ENCODE data around the gene NLRP12.
"Not testable (repeated sequence)": the region's sequence is repeated elsewhere in the genome, so short reads cannot be mapped to it uniquely, and the experiment has no call there.

The NLRP12 gene

DNA sequence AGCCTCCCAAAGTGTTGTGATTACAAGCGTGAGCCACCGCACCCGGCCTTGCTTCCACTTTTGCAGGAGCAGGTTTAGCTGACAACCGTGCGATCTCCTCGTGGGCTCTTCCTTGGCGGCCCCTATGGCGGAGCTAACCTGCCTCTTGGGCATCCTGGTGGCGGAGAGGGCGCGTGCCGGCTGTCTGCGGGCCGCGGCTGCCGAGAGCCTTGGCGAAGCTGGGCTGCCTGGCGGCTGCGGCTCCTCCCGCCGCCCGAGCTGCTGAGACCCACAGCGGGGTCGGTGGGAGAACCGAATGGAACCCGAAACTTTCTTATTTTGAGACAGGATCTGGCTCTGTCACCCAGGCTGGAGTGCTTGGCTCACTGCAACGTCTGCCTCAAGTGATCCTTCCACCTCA is 55.7 kb downstream of the NLRP12 start:
- Histone ChIP-seq H4K20me1 (no peaks in the 10 kb centered on the region), H3K27ac (no peak overlapping the region), H3K27me3 (no peaks in the 10 kb centered on the region), H3K4me3 (no peak overlapping the region), H3K4me2 (no peak overlapping the region), H3K4me1 (peaks cover 0 to 23% (median 2%) of the 10 kb centered on the region in 10 experiments; a peak in 7 of 20 replicates), H3K9ac (no peak overlapping the region), H3K9me3 (replicated peaks in 1 of 11) (no peaks in the 10 kb centered on the region), H3K36me3 (no peaks in the 10 kb centered on the region)
- TF ChIP-seq Cebpa-rat (IDR thresholded peaks at IDR 0.05), result no peak

GRCh38 chr19:53758991-53759390 is 65.1 kb downstream of the NLRP12 start:
- not testable (repeated sequence) for H3K36me3 ChIP-seq; H4K20me1 ChIP-seq; H3K27ac ChIP-seq; H3K4me2 ChIP-seq; H3K9me3 ChIP-seq (replicated peaks in 1 of 11); H3K27me3 ChIP-seq; H3K4me3 ChIP-seq; H3K4me1 ChIP-seq; H3K9ac ChIP-seq
